ENCODE data around the gene ABCB8. TPM values are rescaled to one million over a fixed set of nuclear protein-coding genes. Genes with fewer than 3 reads are reported as not detected.

ABCB8 gene
- polyA plus RNA-seq, 1 of the 3 experiments (the other 2 are of a cell fraction), result 36.0 TPM

- no peaks in the 10 kb centered on the region for H4K20me1 ChIP-seq (ENCODE audit: insufficient read depth)
Observed at GRCh38 chr7:151003572-151003971, 24.7 kb upstream of the ABCB8 start.

More at GRCh38 chr7:151003572-151003971, 24.7 kb upstream of the ABCB8 start:
- DNase-seq, result no peak
- no peaks in the 10 kb centered on the region for H3K36me3 ChIP-seq (replicated peaks in 1 of 2; ENCODE audit: control insufficient read depth in 1 of 2, insufficient read depth in 2 of 2, low read length in 1 of 2)
- peaks cover 0 to 10% of the 10 kb centered on the region in 2 experiments; a peak in 1 of 4 replicates for H3K4me1 ChIP-seq (ENCODE audit: control insufficient read depth in 1 of 2, insufficient read depth in 2 of 2, low read depth in 1 of 2, low read length in 1 of 2)
- H3K9me3 ChIP-seq, result no peaks in the 10 kb centered on the region
- no peak overlapping the region for H3K4me3 ChIP-seq (ENCODE audit: low read depth in 2 of 2, low read length in 1 of 2)
- H2AFZ ChIP-seq (ENCODE audit: low read depth), result no peak overlapping the region
- no peak overlapping the region for H3K4me2 ChIP-seq
- ChIA-PET POLR2A (no interaction called here), CTCF (interaction anchor here (0.9 to 10.7 kb wide), 6 partner anchors 17 to 107 kb away, joined by 3 to 107 read pairs (median 4); partner anchors contain the start of gene ATG9B)
- H3K9ac ChIP-seq, result no peak overlapping the region
- TF ChIP-seq FOSL2 (IDR thresholded peaks at IDR 0.05; ENCODE audit: borderline replicate concordance, low read depth) (no peak), CHD2 (IDR thresholded peaks at IDR 0.05; ENCODE audit: low read length, partially characterized antibody) (no peak), TEAD4 (IDR thresholded peaks at IDR 0.05; ENCODE audit: borderline replicate concordance, insufficient read depth) (no peak), REST (IDR thresholded peaks at IDR 0.05; ENCODE audit: low read depth, low read length) (no peak), USF1 (IDR thresholded peaks at IDR 0.05; ENCODE audit: borderline replicate concordance, low read depth) (no peak), RFX5 (IDR thresholded peaks at IDR 0.05; ENCODE audit: low read length) (no peak), NRF1 (IDR thresholded peaks at IDR 0.05; ENCODE audit: low read depth, low read length) (no peak), IRF3 (IDR thresholded peaks at IDR 0.05; ENCODE audit: low read depth, low read length) (no peak), POLR2AphosphoS5 (IDR thresholded peaks at IDR 0.05; ENCODE audit: low read depth, low read length) (no peak), FOXM1 (IDR thresholded peaks at IDR 0.05; ENCODE audit: low read depth) (no peak), YY1 (IDR thresholded peaks at IDR 0.05; ENCODE audit: low read depth) (no peak), FOXJ3 (CRISPR knock-in tag; IDR thresholded peaks at IDR 0.05) (no peak), TCF12 (IDR thresholded peaks at IDR 0.05) (no peak)
- 0 out of 2 replicates have a peak, but pooled peaks cover 5% of the 10 kb centered on the region for H3K27me3 ChIP-seq (ENCODE audit: insufficient read depth)
- no peak overlapping the region for H3K27ac ChIP-seq (ENCODE audit: low read depth in 2 of 2, low read length in 1 of 2)
- H3K79me2 ChIP-seq (ENCODE audit: insufficient read depth), result no peaks in the 10 kb centered on the region
- no peaks in the 10 kb centered on the region for H3F3A ChIP-seq (replicated peaks; ENCODE audit: insufficient read depth)
- H3K9me2 ChIP-seq, result no peaks in the 10 kb centered on the region
- WGBS (ENCODE audit: low lambda C conversion rate), result 78% methylated on average over 12 of the region's 12 CpGs

Data from SK-N-SH (cell line).